Sciatic nerve (tissue), 2 donors: ENCODE results near the gene GOLGA6L7. TPM values are rescaled to one million over a fixed set of nuclear protein-coding genes. Genes with fewer than 3 reads are reported as not detected.
"Not testable (repeated sequence)": the region's sequence is repeated elsewhere in the genome, so short reads cannot be mapped to it uniquely, and the experiment has no call there.

ENCODE experiments used
- ATAC-seq: fragments of 200-7000 bp; cut with Tn5 transposase; one replicate; pipeline ENCODE4 v1.9.1; 2020; ENCODE audit warnings: mild to moderate bottlenecking, moderate library complexity
- DNase-seq: peaks from one replicate; pipeline ENCODE4 v3.0.0-alpha.2; 2020; ENCODE audit warnings: low spot score
- intact Hi-C: fragments of 100-400 bp; cut with DNase I; formaldehyde crosslinking; loops from one replicate; pipeline ENCODE4 v1.14.2; 2022
- total RNA-seq: library from RNA; stranded (reverse); fragmentation: NEBNext Ultra II Directional; extraction: Animal tissue kit (Norgen Biotek cat#: 25700); gene quantifications from one replicate; pipeline ENCODE4 v1.2.1, GENCODE V29; 2021
- donor health status: DM: no; HTN: no; CAD: no.
- donor health status: DM: no; HTN: no; CAD: no.

Gene GOLGA6L7
- total RNA-seq, 1 donor from 2014 or later = not detected

GRCh38 chr15:28854578-28854977 lies 6.1 kb upstream of the GOLGA6L7 start:
- DNase-seq, ATAC-seq, intact Hi-C loops: not testable (repeated sequence)

DNA sequence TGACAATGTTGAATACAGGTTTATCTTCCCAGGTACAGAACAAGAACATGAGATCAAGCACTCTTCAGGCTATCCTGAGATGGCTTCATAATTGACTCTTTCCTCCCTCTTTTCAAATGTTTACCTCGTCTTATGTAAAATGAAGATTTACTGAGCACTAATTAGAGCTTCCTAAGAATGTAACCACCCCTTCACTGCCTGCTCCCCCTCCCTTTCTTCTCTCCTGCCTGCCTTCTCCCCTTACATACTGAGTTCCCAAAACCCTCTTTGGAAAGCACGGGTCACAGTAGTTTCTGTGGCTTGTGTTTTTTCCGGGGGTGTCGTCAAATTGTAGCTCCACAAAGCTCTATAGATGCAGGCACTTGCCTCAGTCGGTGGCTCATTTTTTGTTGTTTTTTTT lies 5.2 kb upstream of the GOLGA6L7 start:
- ATAC-seq, DNase-seq, intact Hi-C loops: not testable (repeated sequence)

- intact Hi-C loops = not testable (repeated sequence)
Observed at GRCh38 chr15:28849766-28850165, 1.3 kb upstream of the GOLGA6L7 start.

GRCh38 chr15:28849271-28849670 lies 827 bp upstream of the GOLGA6L7 start:
- DNase-seq, intact Hi-C loops, ATAC-seq: not testable (repeated sequence)

More at GRCh38 chr15:28849766-28850165, 1.3 kb upstream of the GOLGA6L7 start:
- not testable (repeated sequence) for DNase-seq, ATAC-seq

- ATAC-seq, intact Hi-C loops, DNase-seq: not testable (repeated sequence)
Observed at GRCh38 chr15:28847959-28848358, 485 bp downstream of the GOLGA6L7 start.

DNA sequence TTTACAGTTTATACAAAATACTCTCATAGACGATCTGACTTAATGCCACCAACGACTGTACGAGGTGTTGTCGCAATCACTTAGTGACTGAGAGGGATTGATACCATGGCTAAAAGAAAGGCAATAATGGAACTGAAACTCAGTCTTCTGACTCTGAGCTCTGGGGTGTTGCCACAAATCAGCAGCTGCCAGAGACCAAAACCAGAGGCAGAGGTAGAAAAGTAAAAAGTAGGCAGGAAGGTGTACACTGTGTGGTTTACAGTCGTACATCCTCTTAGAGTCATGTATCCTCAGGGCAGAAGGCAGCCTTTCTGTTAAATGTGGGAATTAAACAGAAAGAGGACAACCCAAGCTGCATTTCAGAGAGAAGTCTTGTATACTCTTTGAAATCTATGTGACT lies 1.2 kb downstream of the GOLGA6L7 start:
- ATAC-seq, intact Hi-C loops, DNase-seq: not testable (repeated sequence)

DNA sequence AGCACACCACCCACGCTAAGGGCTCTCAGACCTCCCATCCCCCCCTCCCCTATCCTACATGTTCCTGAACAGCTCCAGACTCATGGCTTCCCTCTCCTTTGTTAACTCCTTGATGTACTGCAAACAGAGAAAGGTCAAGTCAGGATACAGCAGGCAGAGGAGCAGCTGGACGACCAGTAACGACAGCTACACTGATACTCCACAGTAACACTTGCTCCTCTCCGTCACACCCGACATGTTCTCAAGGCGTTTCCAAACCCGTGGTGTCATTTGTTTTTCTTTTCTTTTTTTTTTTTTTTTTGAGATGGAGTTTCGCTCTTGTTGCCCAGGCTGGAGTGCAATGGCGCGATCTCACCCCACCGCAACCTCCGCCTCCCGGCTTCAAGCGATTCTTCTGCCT lies 4.3 kb downstream of the GOLGA6L7 start:
- DNase-seq, intact Hi-C loops, ATAC-seq: not testable (repeated sequence)

GRCh38 chr15:28843520-28843919 lies 4.9 kb downstream of the GOLGA6L7 start:
- intact Hi-C loops, ATAC-seq, DNase-seq: not testable (repeated sequence)

GRCh38 chr15:28842210-28842609 lies 6.2 kb downstream of the GOLGA6L7 start:
- DNase-seq, intact Hi-C loops, ATAC-seq: not testable (repeated sequence)

GRCh38 chr15:28840285-28840684 lies 8.2 kb downstream of the GOLGA6L7 start:
- ATAC-seq, intact Hi-C loops, DNase-seq: not testable (repeated sequence)

DNA sequence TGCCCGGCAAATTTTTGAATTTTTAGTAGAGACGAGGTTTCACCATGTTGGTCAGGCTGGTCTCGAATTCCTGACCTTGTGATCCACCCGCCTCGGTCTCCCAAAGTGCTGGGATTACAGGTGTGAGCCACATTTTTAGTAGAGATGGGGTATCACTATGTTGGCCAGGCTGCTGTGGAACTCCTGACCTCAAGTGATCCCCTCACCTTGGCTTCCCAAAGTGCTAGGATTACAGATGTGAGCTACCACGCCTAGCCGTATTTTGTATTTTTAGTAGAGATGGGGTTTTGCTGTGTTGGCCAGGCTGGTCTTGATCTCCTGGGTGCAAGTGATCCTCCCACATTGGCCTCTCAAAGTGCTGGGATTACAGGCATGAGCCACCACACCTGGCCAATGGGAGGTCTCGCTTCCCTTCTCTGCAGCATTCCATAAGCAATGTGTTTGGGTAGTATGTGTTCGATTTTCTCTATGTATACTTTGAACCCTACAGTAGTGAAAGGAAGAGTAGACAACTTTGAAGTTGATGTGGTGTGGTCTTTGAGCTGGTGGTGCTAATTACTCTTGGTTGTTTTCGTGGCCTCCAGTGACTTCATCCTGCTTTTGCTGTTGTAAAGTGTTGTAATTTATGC lies 13.4 kb downstream of the GOLGA6L7 start:
- ATAC-seq, DNase-seq, intact Hi-C loops: not testable (repeated sequence)

- ATAC-seq (peak; percentile 84), DNase-seq (peak; percentile 73)
- intact Hi-C loops = not testable (repeated sequence)
Observed at GRCh38 chr15:28831897-28832587, 16.4 kb downstream of the GOLGA6L7 start.

GRCh38 chr15:28821420-28821819 lies 27.0 kb downstream of the GOLGA6L7 start:
- intact Hi-C loops, DNase-seq, ATAC-seq: not testable (repeated sequence)

- DNase-seq, intact Hi-C loops, ATAC-seq: not testable (repeated sequence)
Observed at GRCh38 chr15:28819930-28820295, 28.5 kb downstream of the GOLGA6L7 start.

GRCh38 chr15:28819019-28819929 lies 29.2 kb downstream of the GOLGA6L7 start:
- DNase-seq, ATAC-seq, intact Hi-C loops: not testable (repeated sequence)

DNA sequence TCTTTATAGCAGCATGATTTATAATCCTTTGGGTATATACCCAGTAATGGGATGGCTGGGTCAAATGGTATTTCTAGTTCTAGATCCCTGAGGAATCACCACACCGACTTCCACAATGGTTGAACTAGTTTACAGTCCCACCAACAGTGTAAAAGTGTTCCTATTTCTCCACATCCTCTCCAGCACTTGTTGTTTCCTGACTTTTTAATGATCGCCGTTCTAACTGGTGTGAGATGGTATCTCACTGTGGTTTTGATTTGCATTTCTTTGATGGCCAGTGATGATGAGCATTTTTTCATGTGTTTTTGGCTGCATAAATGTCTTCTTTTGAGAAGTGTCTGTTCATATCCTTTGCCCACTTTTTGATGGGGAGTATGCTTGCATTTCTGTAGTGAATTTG lies 30.3 kb downstream of the GOLGA6L7 start:
- intact Hi-C loops, ATAC-seq, DNase-seq: not testable (repeated sequence)

- intact Hi-C loops, ATAC-seq, DNase-seq: not testable (repeated sequence)
Observed at GRCh38 chr15:28814059-28814458, 34.4 kb downstream of the GOLGA6L7 start.

GRCh38 chr15:28813392-28813791 lies 35.1 kb downstream of the GOLGA6L7 start:
- DNase-seq, ATAC-seq, intact Hi-C loops: not testable (repeated sequence)
